Activated effector memory CD4-positive, alpha-beta T cell treated with anti-CD3 and anti-CD28 coated beads, Interleukin-2, amount 50 U/mL, for 16 hours (primary cell): ENCODE results near the gene TGFB3.
A peak's percentile ranks its signal among the peaks of the same experiment; 100 is the strongest.

Experiments
- DNase-seq: peaks from one replicate; pipeline ENCODE4 v3.0.0-alpha.2; 2020

The TGFB3 gene

GRCh38 chr14:75986439-75986765, 4.6 kb upstream of the TGFB3 start:
- no peak for DNase-seq

DNA sequence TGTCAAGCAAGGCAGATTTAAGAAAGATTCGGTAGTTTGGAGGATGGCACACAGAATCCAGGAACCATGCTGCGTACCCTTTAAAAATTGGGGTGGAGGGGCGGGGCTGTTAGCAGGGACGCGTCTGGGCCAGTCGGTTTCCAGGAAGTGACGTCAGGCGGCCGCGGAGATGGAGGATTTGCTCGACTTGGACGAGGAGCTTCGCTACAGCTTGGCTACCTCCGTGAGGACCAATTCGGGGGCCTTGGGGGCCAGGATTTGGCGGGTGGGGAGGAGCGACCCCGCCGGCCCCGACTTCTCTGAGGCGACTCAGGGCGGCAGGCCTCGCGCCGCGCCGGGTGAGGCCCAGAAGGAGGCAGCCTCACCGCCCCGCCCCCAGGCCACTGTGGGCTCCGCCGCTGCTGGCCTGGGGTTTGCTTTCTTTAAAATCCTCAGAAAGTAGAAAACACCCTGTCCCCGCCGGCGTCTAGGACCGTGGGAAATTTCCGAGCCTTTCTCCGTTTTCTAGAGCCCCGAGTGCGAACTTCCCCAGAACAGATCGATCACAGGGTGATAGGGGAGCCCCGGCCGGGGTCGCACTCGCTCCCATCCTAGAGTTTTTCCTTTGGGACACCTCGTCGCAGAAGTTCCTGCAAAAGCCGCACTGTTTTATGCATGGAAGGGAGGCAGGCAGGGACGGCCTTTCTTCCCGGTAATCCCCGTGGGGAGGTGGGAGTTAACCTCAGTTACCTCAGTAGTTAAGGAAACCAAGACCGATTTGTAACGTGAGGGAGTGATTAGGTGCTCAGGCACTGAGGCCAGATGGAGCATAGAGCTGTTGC, 4.0 kb upstream of the TGFB3 start, which contains the start of gene IFT43:
TSS of gene IFT43 (plus strand) at position 146 of the 821 bp plus-strand sequence. CDS start at position 170, 24 bp downstream.
- DNase-seq, result peak; percentile 96

DNA sequence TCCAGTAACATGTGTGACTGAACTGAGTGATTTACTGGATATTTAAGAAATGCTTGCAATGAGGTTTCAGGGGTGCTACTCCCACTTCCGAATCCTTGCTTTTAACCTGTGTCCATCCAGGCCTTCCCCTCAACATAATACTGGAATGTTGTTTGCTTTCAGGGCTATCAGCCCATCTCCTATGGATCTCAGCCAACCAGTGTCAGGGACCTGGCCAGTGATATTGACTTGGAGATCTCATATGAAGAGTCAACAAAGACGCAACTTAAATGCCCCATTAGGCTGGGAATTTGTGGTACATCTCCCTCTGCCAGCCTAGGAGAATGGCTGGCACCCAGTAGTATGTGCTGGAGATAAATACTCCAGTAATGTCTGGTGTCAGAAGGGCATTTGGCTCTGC, 2.9 kb upstream of the TGFB3 start:
- no peak for DNase-seq

DNA sequence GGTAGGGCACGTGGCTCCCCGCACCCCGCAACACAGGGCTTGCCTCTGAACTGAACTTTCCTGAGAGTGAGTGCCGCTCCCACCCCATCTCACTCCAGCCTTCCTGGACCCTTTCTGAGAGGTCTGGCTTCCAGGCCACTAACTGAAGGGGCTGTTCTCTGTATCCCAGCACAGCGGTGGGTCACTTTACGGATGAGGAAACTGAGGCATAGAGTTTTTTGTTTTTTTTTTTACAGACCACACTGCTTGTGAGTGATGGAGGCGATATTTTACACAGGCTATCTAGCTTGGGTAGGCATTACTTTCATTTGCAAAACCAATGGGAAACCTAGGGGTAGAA, 1.2 kb upstream of the TGFB3 start:
- no peak for DNase-seq

- peak; percentile 92 for DNase-seq
Measured at GRCh38 chr14:75982266-75983018, 647 bp upstream of the TGFB3 start.

DNA sequence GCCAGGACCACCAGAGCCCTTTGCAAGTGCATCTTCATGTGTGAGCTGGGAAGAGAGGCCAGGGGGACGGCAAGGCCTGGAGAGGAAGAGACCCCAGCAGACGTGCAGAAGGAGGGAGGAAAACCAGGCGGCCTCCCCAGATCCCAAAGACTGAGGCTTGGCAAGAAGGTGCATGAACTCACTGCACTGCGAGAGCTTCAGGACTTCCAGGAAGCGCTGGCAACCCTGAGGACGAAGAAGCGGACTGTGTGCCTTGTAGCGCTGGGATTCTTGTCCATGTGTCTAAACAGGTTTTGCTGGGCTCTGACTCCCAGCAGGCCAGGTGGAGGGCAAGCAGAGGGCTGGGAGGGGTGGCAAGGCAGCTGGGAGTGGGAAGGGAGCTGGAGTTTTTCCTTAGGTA, 939 bp downstream of the TGFB3 start:
- DNase-seq, result no peak

GRCh38 chr14:75979648-75980565, 1.9 kb downstream of the TGFB3 start:
- DNase-seq, result no peak

DNA sequence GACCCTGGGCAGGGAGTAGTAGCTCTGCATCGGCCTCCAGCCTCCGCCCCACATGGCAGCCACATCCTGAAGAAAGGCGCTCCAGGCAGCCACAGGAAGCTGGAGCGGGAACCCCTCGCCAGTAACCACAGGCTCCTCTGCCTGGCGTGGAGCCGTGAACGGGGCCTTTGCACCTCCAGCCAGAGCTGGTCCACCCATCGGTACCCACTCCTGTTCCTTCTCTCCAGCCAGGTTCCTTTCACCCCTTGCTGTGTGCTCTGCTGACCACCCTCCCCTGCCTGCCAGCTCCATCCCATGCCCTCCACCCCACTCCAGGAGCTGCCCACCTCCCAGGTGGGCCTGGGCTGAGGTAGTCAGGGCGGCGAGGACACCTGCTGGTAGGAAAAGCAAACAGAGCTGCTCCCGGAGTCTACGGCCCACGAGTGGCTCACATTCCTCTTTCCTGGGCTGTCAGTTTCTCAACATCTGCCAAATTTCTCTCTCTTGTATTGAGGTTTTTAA, 2.7 kb downstream of the TGFB3 start:
- no peak for DNase-seq

DNA sequence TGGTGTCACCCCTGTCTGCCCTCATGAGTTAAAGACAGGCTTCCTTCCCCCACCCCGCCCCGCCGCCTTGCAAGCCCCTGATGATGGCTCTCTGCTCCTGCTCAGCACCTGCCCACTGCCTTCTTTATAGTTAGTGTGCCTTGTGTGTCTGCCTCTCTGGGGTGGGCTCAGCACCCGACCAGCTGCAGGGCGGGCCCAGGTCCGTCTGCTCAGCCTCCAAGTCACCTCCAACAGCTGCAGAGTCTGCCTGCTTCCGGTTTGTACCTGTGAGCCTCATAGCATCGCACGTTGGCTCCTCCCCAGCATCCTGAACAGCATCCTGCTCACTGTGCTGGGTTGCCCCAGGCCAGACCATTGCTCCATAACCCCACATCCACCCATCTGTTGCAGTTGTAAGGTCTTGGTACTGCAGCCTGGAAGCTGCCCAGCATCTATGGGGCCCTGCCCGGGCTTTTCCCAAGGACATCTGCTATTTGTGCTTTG, 3.5 kb downstream of the TGFB3 start:
- no peak for DNase-seq

DNA sequence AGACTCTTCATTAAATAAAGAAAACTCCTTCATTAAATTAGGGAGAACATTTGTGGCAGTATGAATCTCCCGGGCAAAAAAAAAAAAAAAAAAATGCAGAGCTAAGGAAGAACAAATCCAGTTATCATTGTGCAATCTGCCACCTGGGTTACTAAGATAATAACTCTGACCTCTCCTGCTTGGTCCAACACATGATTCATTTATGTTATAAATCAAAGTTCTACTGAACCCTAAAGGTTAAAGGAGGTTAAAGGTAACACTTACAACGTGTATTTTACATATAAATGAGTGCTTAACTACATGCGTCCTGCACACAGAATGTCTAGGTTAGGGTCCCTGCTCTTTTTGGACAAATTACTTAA, 4.2 kb downstream of the TGFB3 start:
- no peak for DNase-seq

DNA sequence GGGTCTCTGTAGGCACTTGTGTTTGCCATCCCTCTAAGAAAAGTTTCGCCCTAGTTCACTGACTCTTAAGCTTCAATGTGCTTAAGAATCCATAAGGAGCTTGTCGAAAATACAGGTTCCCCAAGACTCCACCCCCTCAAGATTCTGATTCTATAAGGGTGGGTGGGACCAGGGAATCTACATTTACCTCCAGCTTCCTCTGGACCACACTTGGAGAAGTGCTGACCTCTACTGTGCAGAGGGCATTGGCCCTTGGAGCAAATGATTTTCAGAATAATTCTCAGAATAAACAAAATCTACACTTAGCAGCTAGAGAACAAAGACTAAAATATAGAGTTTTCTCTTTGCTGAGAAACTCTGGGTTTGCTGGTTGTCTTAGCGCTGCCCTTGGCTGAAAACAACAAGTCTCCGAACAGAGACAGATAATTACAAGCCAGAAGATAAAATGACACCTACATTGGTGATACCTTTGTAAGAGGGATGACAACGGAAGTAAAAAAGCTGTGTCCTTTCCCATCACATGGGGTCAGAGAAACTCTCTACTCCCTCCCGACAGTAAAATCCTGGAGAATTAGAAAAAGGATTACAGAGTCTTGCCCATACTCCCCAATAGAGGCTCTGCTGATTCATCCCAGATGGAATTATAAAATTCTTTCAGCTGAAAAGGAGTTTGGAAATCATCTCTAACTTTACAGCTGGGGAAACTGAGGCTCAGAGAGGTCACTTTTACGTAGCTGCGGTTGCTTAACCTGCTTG, 4.8 kb downstream of the TGFB3 start:
- no peak for DNase-seq

DNA sequence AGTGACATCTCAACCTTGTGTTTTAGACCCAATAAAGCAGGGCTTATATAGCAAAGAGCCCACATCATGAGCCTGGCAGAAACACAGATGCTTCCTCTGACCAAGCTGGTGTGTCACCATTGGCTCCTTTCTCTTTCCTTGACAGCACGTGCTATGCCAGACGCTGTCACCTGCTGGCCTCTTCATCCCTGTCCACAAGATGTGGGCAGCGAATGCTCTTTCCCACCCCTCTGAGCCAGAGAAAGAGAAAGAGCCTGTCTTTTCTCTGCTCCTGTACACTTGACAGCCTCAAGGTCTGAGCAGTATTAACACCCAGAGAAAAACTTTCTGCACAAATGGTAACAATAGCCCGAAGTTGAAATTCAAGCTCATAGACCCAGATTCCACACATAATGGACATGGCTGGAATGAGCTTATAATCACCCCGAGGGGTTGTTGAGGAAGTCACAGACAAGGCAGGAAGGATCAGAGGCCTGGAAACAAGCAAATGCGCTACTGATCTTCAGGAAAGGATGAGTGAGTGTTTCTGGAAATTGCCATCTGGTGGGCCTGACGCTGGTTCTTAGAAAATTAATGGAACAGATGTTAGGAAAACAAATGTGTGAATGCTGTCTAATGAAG, 8.9 kb downstream of the TGFB3 start:
- no peak for DNase-seq

GRCh38 chr14:75971509-75971908, 10.3 kb downstream of the TGFB3 start:
- DNase-seq, result no peak

GRCh38 chr14:75970989-75971388, 10.8 kb downstream of the TGFB3 start:
- no peak for DNase-seq

GRCh38 chr14:75969891-75970290, 11.9 kb downstream of the TGFB3 start:
- no peak for DNase-seq

DNA sequence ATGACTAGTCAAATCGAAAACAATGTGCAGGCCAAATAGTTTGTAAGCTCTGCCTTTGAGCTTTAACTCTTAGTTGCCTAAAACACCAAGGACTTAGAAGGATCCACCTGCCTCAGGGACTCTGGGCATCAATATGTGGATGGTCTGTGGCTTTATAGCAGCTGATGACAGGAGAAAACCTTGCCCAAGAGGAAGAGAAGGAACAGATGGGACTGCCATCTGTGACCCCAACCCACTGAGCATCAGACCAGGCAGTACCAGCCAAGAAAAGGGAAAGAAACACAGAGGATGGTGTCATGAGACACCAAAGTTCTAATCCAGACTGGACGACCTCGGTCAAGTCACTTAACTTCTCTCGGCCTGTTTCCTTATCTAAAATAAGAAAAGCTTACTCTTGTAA, 12.7 kb downstream of the TGFB3 start:
- no peak for DNase-seq

- DNase-seq, result no peak
Measured at GRCh38 chr14:75968456-75968855, 13.3 kb downstream of the TGFB3 start.

- no peak for DNase-seq
Measured at GRCh38 chr14:75967866-75968265, 13.9 kb downstream of the TGFB3 start.

DNA sequence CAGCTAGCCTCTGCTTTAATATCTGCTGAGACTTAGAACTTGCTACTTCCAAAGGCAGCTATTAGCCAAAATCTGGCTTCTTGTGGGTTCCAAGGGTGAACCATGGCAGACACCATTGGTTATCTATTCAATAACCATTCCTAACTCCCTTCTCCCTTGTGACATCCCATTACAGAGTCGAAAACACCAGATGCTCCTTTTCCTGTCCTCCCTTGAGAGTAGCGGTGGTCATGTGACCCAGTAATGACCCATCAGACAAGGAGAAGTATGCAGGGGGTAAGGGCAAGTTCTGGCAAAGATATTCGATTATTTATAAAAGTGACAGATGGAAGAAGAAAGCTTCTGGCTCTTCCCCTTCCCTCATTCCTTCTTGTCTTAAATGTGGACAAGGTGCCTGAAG, 20.1 kb downstream of the TGFB3 start:
- no peak for DNase-seq

GRCh38 chr14:75960231-75960630, 21.6 kb downstream of the TGFB3 start:
- DNase-seq, result no peak

- no peak for DNase-seq
Measured at GRCh38 chr14:75959031-75959430, 22.8 kb downstream of the TGFB3 start.

DNA sequence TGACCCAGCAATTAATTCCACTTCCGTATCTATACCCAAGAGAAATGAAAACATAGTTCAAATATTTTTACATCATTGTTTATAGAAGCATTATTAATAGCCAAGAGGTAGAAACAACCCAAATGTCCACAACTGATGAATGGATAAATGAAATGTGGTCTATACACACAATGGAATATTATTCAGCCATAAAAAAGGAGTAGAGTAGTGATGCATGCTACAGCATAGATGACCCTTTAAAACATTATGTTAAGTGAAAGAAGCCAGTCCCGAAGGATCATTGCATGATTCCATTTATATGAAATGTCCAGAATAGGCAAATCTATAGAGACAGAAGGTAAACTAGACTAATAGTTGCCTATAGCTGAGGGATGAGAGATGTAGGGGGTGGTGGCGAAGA, 29.3 kb downstream of the TGFB3 start:
- no peak for DNase-seq
